ENCODE measurements around the gene BABAM2.

DNA sequence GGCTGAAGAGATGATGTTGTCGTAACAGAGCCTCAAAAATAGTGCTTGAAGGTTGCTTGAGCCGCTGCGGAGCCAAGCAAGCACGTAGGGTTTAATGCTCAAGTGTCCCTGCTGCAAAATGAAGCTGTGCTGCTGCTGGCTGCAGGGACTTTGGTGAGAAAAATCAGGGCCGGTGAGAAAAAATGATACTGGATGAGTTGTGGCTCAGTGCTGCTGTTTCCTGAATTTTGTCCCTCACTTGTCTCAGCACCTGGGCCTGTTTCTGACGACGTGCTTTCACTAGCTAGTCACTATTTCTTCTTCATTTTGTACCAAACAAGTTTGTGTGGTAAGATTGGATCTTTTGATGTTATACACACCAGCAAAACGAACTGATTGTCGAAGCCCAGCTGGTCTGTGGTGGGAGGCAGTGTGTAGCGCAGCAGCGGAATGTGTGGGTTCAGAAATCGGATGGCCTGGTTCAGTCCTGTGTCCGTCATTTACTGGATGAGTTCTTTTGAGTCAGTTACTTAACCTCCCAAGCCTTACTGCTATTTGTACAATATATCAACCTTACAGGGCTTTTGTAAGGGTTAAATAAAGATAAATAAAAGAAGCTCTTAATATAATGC is 329.3 kb downstream of the BABAM2 start:
- TF ChIP-seq CTCF (IDR thresholded peaks at IDR 0.05 in 4 of 5, conservative IDR thresholded peaks at IDR 0.05 in 1 of 5), result no peak
- TF ChIP-seq POLR2A (IDR thresholded peaks at IDR 0.05), result no peak

Measured in gastrocnemius medialis (tissue), 4 donors.